Mesodermal cell (in vitro differentiated cells): ENCODE results near the gene RADX.

Source experiments
- H3K27ac ChIP-seq: 2 replicates; pipeline ENCODE4 v1.7.0; 2013; ENCODE audit warnings: mild to moderate bottlenecking, low read depth, low read length, moderate library complexity; ENCODE audit not compliant: severe bottlenecking
- H3K36me3 ChIP-seq: 2 replicates; pipeline ENCODE4 v1.7.1; 2013; ENCODE audit warnings: mild to moderate bottlenecking, low read length, moderate library complexity; ENCODE audit not compliant: control insufficient read depth, insufficient read depth
- H3K4me1 ChIP-seq: one replicate; pipeline ENCODE4 v1.7.1; 2013; ENCODE audit warnings: mild to moderate bottlenecking, low read length; ENCODE audit not compliant: insufficient read depth, control insufficient read depth, poor library complexity, severe bottlenecking
- H3K4me3 ChIP-seq: 2 replicates; pipeline ENCODE4 v1.7.0; 2013; ENCODE audit warnings: low read length, control low read depth, mild to moderate bottlenecking; ENCODE audit not compliant: insufficient read depth, poor library complexity, severe bottlenecking; ENCODE audit errors: extremely low read depth
- H3K9me3 ChIP-seq: 2 replicates; pipeline ENCODE4 v1.7.1; 2013; ENCODE audit warnings: mild to moderate bottlenecking, low read length, moderate library complexity; ENCODE audit not compliant: control insufficient read depth
- WGBS, 2 experiments: methylation state at CpG; one replicate each; pipeline ENCODE4 v1.1.5; 2013; ENCODE audit warnings: missing lambda C conversion rate in 2 of 2; ENCODE audit not compliant: insufficient coverage in 2 of 2; 5-methylcytosine and 5-hydroxymethylcytosine counted together

RADX gene

DNA sequence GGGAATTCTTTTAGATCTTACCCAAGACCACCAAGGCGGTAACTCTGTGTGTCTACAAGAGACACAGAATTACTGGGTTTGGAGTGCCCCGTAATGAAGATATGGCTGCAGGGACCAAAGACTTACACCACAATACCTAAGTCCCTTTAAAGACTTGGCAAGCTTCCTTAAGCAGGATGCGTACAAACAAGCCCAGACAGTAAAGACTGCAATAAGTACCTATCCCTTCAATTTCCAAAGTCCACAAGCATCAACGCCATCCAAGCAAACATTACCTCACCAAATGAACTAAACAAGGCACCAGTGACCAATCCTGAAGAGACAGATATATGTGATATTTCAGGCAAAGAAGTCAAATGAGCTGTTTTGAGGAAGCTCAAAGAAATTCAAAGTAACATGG lies 72.4 kb downstream of the RADX start:
- 67% methylated on average over 1 of the region's 4 CpGs; no CpG with 5 or more reads in 1 of the 2 experiments for WGBS, 2 experiments

DNA sequence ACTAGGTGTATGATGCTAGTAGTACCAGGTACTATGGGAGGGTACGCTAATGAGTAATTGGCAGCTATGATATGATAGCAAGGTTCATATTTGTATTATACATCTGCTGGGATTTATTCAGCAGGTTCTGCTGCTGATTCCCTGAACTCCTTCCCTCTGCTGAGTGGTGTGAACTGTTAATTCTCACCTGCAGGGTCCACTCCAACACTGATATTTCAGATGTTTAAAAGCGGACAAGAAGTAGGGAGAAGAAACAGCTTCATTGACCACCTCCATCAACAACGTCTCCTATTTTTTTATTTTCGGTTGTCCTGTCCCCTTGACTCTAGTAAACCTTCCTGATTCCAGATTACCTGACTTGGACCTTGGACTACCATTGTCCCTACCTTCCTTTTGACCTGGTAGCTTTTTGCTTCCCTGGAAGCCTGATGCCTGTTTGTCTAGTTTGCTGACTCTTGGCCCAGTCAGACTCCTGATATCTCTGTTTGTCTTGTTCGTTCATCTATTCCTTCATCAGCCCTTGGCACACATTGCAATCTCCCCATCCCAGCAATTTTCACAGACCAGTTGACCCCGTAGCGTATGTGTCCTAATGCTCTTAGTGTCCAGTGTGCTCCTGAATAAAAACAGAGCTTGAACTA lies 80.8 kb downstream of the RADX start:
- WGBS, 2 experiments: 72 to 94% methylated on average over 2 to 3 of the region's 7 CpGs
- Histone ChIP-seq H3K9me3 (no peaks in the 10 kb centered on the region), H3K4me3 (no peak overlapping the region), H3K27ac (no peak overlapping the region), H3K4me1 (no peaks in the 10 kb centered on the region), H3K36me3 (no peaks in the 10 kb centered on the region)

More for the DNA sequence above, 72.4 kb downstream of the RADX start:
- no peaks in the 10 kb centered on the region for H3K36me3 ChIP-seq
- no peak overlapping the region for H3K27ac ChIP-seq
- no peak overlapping the region for H3K4me3 ChIP-seq
- no peaks in the 10 kb centered on the region for H3K9me3 ChIP-seq
- no peaks in the 10 kb centered on the region for H3K4me1 ChIP-seq

DNA sequence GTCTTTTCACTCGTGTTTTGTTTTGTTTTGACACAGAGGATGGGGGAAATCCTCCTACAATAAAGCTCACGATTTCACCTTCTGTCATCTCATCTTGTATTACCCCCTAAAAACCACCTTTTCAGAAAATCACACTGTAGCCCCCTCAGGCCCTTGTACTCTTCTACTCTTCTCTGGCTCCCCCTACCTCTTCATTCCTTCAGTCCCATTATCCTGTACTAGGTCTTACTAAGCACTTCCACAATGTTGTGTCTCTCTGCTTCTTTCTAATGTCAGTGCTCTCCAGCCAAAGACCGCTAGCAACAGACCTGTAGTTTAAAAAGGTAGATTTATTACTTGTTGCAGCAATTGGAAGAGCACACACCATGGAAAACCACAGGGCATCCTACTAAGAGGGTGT lies 84.7 kb downstream of the RADX start:
- Histone ChIP-seq H3K4me3 (no peak overlapping the region), H3K4me1 (peaks cover 3% of the 10 kb centered on the region), H3K9me3 (no peaks in the 10 kb centered on the region), H3K27ac (no peak overlapping the region), H3K36me3 (no peaks in the 10 kb centered on the region)
- WGBS, 2 experiments: no CpG with 5 or more reads among the region's 3 CpGs

DNA sequence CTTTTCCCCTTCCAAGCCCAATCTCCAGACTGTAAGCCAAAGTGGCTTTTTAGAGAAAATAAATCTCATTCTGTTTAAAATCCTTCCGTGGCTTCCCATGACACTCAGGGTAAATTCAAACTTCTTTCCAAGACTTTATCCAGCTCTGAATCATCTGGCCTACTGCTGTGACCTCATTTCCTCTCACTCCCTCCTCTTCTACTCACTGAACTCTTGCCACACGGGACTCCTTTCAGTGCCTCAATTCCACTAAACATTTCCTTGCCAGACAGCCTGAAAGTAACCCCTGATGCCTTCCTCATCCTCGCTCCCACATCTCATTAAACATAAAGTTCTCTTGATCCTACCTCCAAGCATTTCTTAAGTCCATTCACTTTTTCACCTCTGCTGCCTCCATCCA lies 86.9 kb downstream of the RADX start:
- 71 to 80% methylated on average over 1 of the region's 3 CpGs for WGBS, 2 experiments
- H3K36me3 ChIP-seq: no peaks in the 10 kb centered on the region

DNA sequence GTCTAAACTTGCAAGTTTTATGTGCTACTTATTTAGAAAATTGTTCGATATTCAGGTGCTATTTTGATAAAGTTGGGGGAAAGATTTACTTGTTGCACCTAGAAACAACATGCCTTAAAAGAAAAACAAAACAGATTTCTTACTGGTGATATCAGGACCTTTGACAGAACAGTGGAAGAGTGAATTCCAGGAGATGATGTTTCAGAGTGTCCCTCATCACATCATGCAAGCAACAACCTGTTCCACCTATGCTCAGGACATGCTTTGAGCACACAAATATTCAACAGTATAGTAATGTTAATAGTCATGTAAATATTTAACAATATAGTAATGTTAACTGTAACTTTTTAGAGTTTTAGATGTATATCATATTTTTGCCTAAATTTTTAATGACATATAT lies 90.9 kb downstream of the RADX start:
- Histone ChIP-seq H3K4me3 (no peak overlapping the region), H3K4me1 (peaks cover 8% of the 10 kb centered on the region), H3K36me3 (no peaks in the 10 kb centered on the region), H3K9me3 (no peaks in the 10 kb centered on the region), H3K27ac (no peak overlapping the region)
- WGBS, 2 experiments: no CpG with 5 or more reads among the region's 1 CpG

More for the DNA sequence above, 86.9 kb downstream of the RADX start:
- H3K9me3 ChIP-seq: no peaks in the 10 kb centered on the region
- H3K4me1 ChIP-seq: peaks cover 6% of the 10 kb centered on the region
- H3K4me3 ChIP-seq: no peak overlapping the region
- H3K27ac ChIP-seq: no peak overlapping the region

DNA sequence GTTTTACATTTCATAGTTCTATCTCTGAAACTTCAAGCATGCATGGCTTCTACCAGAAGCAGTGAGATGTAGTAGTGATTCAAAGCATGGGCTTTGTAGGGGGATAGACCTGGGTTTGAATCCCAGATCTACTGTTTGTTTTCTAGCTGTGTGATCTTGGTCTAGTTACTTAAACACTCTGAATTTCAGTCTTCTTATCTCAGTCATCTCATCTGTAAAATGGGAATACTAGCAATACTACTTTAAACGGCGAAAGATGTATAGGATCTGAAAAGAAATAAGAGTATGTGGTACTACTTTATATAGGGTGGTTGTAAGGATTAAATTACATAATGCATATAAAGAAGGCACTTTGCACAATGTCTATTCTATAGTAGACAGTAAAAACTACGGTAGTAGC lies 94.7 kb downstream of the RADX start:
- WGBS, 2 experiments: no CpG with 5 or more reads among the region's 3 CpGs
- Histone ChIP-seq H3K36me3 (no peaks in the 10 kb centered on the region), H3K4me3 (no peak overlapping the region), H3K4me1 (peaks cover 7% of the 10 kb centered on the region), H3K9me3 (no peaks in the 10 kb centered on the region), H3K27ac (no peak overlapping the region)

DNA sequence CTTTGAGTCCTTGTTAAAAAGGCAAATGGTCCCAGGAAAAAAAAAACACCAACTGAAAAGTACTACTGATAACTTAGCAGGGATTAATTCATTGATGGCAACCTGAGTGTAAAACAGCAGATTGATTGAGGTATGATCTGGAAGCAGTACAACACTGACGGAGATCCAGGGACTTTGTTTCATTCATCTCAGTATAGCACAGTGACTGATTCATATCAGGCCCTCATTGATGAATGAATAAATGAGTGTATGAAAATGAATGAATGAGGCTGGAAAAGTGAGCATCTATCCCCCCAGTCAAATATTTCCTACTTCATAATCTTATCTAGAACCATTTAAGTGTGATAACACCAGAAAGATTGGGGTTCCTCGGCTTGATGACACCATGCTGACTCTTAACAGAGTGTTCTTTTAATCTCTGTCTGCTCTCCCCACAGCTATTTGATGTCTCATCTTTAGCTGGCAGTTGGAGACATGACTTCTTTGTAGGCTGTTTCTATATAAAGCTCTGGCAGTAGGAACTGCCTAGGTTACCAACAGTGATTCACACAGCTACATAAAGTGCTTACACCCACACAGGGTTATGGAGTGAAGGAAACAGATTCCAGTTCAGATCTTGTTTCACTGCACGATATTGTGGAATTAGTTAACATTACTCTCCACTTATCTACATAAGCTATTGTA lies 96.1 kb downstream of the RADX start:
- Histone ChIP-seq H3K4me3 (no peak overlapping the region), H3K4me1 (peaks cover 6% of the 10 kb centered on the region), H3K27ac (peak overlapping the region; percentile 43), H3K9me3 (no peaks in the 10 kb centered on the region), H3K36me3 (no peaks in the 10 kb centered on the region)
- WGBS, 2 experiments: no CpG with 5 or more reads among the region's 3 CpGs

DNA sequence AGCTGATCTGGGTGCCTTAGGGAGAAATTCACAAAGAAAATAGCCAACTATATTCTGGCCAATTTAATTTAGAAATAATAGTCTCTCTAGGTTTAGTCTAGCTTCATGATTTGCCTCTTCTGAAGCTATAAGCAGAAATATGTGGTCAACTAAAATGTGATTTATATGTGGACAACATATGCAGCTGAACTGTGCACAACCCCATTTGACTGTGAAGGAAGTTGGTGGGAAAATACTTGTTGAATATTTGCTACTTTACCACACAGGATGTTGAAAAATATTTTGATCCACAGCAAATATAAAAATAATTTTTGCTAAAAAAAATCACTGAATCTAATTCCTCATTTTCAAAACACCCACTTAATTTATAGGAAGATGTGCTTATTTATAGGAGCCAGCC lies 99.0 kb downstream of the RADX start:
- no peak overlapping the region for H3K27ac ChIP-seq

DNA sequence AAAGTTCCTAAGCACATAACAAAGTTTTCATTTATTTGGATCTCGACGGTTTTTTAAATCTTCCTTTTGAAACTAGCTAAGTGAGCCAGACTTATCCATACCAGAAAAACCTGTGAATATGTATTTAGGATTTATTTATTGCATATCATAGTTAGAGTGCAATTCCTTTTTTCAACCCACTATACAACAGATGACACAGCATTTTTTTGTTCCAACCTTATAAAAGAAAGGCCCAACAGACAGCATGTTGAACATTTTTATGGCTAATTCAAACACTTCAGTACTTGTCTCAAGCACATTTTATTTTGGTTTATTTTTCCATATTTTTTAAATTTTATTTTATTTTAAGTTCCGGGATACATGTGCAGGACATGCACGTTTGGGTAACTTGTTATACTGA lies 99.6 kb downstream of the RADX start:
- H3K4me1 ChIP-seq: peaks cover 5% of the 10 kb centered on the region
- no peak overlapping the region for H3K27ac ChIP-seq
- no peaks in the 10 kb centered on the region for H3K9me3 ChIP-seq
- H3K36me3 ChIP-seq: no peaks in the 10 kb centered on the region
- WGBS, 2 experiments: 50% methylated on average over 1 of the region's 4 CpGs; no CpG with 5 or more reads in 1 of the 2 experiments
- no peak overlapping the region for H3K4me3 ChIP-seq

More for the DNA sequence above, 99.0 kb downstream of the RADX start:
- Histone ChIP-seq H3K36me3 (no peaks in the 10 kb centered on the region), H3K4me3 (no peak overlapping the region), H3K4me1 (peaks cover 5% of the 10 kb centered on the region), H3K9me3 (no peaks in the 10 kb centered on the region)

DNA sequence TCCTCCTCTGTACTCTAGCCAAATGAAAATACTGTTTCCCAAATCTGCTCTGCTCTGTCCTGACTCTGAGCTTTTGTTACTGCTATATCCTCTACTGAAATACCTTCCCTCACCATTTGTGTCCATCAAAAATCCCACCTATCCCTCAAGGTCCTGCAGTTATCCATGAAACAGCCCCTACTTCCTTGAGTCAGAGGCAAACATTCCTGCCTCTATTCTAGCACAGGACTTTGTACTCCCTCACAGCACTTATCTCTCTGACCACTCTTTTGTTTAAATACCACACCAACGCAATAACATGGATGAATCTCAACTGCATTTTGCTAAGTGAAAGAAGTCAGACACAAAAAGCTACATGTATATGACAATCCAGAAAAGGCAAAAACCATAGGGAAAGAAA lies 104.2 kb downstream of the RADX start:
- Histone ChIP-seq H3K27ac (no peak overlapping the region), H3K4me3 (no peak overlapping the region), H3K36me3 (no peaks in the 10 kb centered on the region), H3K9me3 (no peaks in the 10 kb centered on the region), H3K4me1 (no peaks in the 10 kb centered on the region)
- no CpG with 5 or more reads among the region's 1 CpG for WGBS, 2 experiments

DNA sequence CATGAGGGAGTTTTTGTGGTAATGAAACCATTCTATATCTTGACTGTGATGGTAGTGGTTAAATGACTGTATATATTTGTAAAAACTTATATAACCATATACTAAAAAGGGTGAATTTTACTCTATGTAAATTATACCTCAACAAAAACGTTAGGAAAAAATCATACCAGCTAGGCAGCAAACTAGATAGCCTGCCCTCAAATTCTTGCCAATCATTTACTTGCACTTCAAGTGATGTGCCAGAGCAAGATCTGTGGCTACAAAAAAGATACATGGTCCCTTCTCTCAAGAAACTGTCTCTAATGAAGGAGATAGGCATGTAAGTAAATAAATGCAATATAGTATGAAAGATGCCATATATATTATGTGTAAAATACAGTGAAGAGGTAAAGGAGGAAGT lies 104.7 kb downstream of the RADX start:
- Histone ChIP-seq H3K9me3 (no peaks in the 10 kb centered on the region), H3K27ac (no peak overlapping the region), H3K4me1 (no peaks in the 10 kb centered on the region), H3K4me3 (no peak overlapping the region), H3K36me3 (no peaks in the 10 kb centered on the region)
- WGBS, 2 experiments: no CpG with 5 or more reads among the region's 1 CpG
